ENCODE data around the gene ADIPOR2.
A peak's percentile ranks its signal among the peaks of the same experiment; 100 is the strongest.

The ADIPOR2 gene

DNA sequence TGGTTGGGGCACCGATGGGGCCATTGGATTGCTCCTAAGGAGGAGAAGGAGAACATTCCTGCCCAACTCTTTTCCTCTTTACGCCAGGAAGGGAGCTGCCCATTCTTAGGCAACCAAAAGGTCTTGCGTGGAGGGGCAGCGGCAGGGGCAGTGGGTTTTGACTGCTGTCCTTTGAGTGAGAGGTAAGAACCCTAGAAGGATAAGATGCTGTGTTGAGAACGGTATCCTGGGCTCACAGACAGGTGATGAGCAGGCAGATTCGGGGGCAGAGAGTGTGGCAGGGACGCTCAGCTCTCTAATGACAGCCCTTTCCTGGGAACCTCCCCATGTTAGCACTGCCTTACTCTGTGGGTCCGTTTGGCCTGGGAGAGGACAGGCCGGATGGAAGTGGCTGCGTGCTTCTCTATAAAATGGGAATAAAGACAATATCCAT lies 142.7 kb downstream of the ADIPOR2 start:
- Histone ChIP-seq H3K4me3 (ENCODE audit: severe bottlenecking) (no peak overlapping the region), H3K27me3 (ENCODE audit: insufficient read depth, poor library complexity, severe bottlenecking) (peaks cover 24% of the 10 kb centered on the region), H3K36me3 (ENCODE audit: low read depth) (no peaks in the 10 kb centered on the region), H3K9me3 (ENCODE audit: severe bottlenecking) (no peaks in the 10 kb centered on the region), H3K4me1 (ENCODE audit: insufficient read depth, poor library complexity, severe bottlenecking) (no peaks in the 10 kb centered on the region), H3K27ac (ENCODE audit: poor library complexity, severe bottlenecking) (no peak overlapping the region)
- DNase-seq (ENCODE audit: low spot score) (peak; percentile 53), ATAC-seq (ENCODE audit: low read depth) (no peak)
- TF ChIP-seq, protein P1, sequence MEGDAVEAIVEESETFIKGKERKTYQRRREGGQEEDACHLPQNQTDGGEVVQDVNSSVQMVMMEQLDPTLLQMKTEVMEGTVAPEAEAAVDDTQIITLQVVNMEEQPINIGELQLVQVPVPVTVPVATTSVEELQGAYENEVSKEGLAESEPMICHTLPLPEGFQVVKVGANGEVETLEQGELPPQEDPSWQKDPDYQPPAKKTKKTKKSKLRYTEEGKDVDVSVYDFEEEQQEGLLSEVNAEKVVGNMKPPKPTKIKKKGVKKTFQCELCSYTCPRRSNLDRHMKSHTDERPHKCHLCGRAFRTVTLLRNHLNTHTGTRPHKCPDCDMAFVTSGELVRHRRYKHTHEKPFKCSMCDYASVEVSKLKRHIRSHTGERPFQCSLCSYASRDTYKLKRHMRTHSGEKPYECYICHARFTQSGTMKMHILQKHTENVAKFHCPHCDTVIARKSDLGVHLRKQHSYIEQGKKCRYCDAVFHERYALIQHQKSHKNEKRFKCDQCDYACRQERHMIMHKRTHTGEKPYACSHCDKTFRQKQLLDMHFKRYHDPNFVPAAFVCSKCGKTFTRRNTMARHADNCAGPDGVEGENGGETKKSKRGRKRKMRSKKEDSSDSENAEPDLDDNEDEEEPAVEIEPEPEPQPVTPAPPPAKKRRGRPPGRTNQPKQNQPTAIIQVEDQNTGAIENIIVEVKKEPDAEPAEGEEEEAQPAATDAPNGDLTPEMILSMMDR (IDR thresholded peaks at IDR 0.05; ENCODE audit: poor library complexity, severe bottlenecking), result no peak

DNA sequence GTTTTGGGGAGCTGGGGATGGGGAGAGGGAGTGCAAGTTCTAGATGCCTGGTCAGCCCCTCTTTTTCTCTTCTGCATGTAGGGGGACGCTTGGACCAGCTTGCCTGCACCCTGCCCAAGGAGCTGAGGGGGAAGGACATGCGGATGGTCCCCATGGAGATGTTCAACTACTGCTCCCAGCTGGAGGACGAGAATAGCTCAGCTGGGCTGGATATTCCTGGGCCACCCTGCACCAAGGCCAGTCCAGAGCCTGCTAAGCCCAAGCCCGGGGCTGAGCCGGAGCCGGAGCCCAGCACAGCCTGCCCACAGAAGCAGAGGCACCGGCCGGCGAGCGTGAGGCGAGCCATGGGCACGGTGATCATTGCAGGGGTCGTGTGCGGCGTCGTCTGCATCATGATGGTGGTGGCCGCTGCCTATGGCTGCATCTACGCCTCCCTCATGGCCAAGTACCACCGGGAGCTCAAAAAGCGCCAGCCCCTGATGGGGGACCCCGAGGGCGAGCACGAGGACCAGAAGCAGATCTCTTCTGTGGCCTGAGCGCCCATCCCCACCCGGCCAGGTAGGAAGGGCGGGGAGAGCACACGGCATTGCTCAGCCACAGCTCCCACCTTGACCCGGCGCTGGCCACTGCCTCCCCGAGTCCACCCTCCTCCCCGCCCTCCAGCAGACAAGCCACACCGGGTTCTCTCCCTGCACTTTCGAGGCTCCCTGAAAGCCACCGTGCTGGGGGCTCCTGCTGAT lies 143.5 kb downstream of the ADIPOR2 start:
- Histone ChIP-seq H3K4me1 (ENCODE audit: insufficient read depth, poor library complexity, severe bottlenecking) (no peaks in the 10 kb centered on the region), H3K36me3 (ENCODE audit: low read depth) (no peaks in the 10 kb centered on the region), H3K27ac (ENCODE audit: poor library complexity, severe bottlenecking) (no peak overlapping the region), H3K4me3 (ENCODE audit: severe bottlenecking) (no peak overlapping the region), H3K27me3 (ENCODE audit: insufficient read depth, poor library complexity, severe bottlenecking) (peaks cover 28% of the 10 kb centered on the region), H3K9me3 (ENCODE audit: severe bottlenecking) (no peaks in the 10 kb centered on the region)
- ATAC-seq (ENCODE audit: low read depth), result no peak
- TF ChIP-seq, protein P1 (IDR thresholded peaks at IDR 0.05; ENCODE audit: poor library complexity, severe bottlenecking), result no peak
- peak; percentile 58 for DNase-seq (ENCODE audit: low spot score)

DNA sequence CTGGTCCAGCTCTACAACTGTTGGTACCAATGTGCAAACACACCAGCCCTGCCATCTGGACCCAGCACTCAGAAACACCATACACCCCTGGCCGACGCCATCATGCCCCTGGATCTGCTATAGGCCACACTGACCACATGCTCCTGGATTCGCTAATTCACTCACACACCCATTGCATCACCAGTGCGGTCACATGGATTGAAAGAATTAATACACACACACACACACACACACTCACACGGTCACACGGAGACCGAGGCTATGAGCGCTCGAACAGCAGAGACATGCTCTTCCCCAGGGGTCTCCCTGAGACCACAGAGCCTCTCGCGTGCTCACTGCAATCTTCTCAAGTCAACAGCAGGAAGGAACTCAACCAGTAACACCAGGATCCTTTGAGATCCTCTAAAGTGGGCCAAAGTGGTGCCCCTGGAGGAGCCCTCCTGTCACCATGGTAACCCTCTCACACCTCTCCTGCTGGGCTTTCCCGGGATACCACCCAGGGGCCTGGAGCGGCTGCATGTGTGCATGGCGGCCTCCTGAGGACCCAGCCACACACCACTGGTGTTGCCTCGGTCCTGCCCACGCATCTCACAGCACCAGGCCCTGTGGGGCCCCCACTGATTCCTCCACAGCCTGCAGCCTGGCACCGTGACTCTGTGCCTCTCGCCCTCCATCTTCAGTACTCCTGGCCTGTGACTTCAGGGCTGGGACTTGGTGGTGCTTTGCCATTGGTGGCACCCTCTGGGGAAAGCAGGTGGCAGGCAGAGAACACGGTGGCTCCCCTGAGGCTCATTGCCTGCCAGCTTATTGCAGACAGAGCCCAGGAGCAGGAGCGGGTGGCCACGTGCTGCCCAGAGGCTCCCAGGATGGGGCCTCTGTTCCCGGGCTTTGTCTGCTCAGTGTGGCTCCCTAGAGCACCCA lies 144.6 kb downstream of the ADIPOR2 start:
- ATAC-seq (ENCODE audit: low read depth) (no peak), DNase-seq (ENCODE audit: low spot score) (peak; percentile 62)
- H3K27me3 ChIP-seq (ENCODE audit: insufficient read depth, poor library complexity, severe bottlenecking), result peaks cover 35% of the 10 kb centered on the region
- no peak overlapping the region for H3K27ac ChIP-seq (ENCODE audit: poor library complexity, severe bottlenecking)
- no peaks in the 10 kb centered on the region for H3K36me3 ChIP-seq (ENCODE audit: low read depth)
- H3K4me1 ChIP-seq (ENCODE audit: insufficient read depth, poor library complexity, severe bottlenecking), result no peaks in the 10 kb centered on the region
- H3K9me3 ChIP-seq (ENCODE audit: severe bottlenecking), result no peaks in the 10 kb centered on the region
- TF ChIP-seq, protein P1 (IDR thresholded peaks at IDR 0.05; ENCODE audit: poor library complexity, severe bottlenecking), result no peak
- no peak overlapping the region for H3K4me3 ChIP-seq (ENCODE audit: severe bottlenecking)

DNA sequence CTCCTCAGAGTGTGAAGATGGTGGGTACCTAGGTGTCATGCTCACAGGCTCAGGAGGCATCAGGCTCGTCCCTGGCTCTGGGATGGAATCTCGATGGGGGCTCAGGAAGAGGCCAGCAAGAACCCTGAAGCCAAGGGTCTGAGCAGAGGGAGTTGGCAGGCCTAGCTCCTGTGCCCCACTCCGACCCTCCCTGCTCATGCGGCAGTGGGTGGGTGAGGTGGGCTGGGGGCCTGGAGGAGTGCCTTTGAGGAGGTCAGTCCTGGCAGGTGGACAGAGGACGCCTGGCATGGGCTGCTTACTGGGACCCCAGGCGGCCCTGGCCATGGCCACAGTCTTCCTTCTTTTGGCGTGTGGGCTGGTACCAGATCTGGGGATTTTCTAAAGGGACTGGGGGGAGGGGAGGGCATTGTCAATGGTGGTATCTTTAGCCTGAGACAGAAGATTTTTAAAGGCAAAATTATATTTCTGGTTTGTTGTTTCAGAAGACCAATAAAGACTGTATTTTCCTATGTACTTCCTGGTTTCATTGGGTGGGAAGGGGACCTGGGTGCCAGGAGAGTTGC lies 145.5 kb downstream of the ADIPOR2 start:
- Histone ChIP-seq H3K4me3 (ENCODE audit: severe bottlenecking) (no peak overlapping the region), H3K9me3 (ENCODE audit: severe bottlenecking) (no peaks in the 10 kb centered on the region), H3K4me1 (ENCODE audit: insufficient read depth, poor library complexity, severe bottlenecking) (no peaks in the 10 kb centered on the region), H3K36me3 (ENCODE audit: low read depth) (no peaks in the 10 kb centered on the region), H3K27ac (ENCODE audit: poor library complexity, severe bottlenecking) (no peak overlapping the region), H3K27me3 (ENCODE audit: insufficient read depth, poor library complexity, severe bottlenecking) (peaks cover 26% of the 10 kb centered on the region)
- TF ChIP-seq, protein P1 (IDR thresholded peaks at IDR 0.05; ENCODE audit: poor library complexity, severe bottlenecking), result no peak
- DNase-seq (ENCODE audit: low spot score), result peak; percentile 61
- no peak for ATAC-seq (ENCODE audit: low read depth)

All from RWPE2 (cell line).